GM12873 (cell line): Measurements from ENCODE around the gene SSBP3.

Experiments used
- CTCF ChIP-seq: IDR thresholded peaks from 2 replicates; pipeline ENCODE4 v1.5.1; 2012; ENCODE audit warnings: low read depth, mild to moderate bottlenecking, moderate library complexity, low read length, control low read depth; ENCODE audit not compliant: insufficient read depth; ENCODE audit errors: missing control alignments

Gene SSBP3

GRCh38 chr1:54245501-54245900 lies 160.7 kb downstream of the SSBP3 start:
- no peak for TF ChIP-seq CTCF

DNA sequence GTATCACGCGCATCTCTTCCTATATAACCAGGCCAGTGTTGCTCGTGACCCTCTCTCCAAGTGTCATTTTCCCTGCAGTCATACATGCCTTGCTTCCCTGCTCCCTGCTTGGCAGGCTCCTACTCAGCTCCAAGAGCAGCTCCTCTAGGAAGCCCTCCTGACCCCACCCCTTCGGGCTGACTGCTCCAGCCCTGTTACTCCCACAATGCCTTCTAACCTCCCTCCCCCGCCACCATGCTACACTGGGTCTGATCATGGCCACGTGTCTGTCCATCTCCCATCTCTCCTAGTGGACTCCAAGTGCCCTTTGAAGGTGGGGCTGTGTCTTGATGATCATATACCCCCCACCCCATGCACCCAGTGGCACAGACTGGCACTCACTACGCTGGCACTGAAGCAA lies 161.5 kb downstream of the SSBP3 start:
- no peak for TF ChIP-seq CTCF

- no peak for TF ChIP-seq CTCF
These were observed 163.2 kb downstream of the SSBP3 start for GRCh38 chr1:54243022-54243421.

DNA sequence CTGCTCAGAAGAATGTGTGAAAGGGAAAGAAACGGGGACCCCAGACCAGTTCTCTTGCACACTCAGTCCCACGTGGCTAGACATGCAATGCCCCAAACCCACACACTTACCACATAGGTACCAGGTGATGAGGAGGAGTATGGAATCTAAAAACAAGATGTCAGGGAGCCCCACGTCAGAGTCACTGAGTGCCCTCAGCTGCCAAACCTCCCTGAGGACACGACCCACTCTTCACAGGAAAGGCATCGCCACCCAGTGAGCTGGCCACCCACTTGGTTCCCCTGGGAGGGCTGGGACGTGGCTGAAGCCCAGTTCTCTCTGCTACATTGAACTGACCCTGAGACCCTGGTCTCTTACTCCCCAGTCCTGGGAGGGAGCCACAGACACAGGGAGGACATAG lies 164.8 kb downstream of the SSBP3 start:
- TF ChIP-seq CTCF: no peak

GRCh38 chr1:54240741-54241335 lies 165.4 kb downstream of the SSBP3 start:
- TF ChIP-seq CTCF: no peak

- no peak for TF ChIP-seq CTCF
These were observed 166.6 kb downstream of the SSBP3 start for GRCh38 chr1:54239631-54240031.

- TF ChIP-seq CTCF: no peak
These were observed 167.2 kb downstream of the SSBP3 start for GRCh38 chr1:54239035-54239383.

GRCh38 chr1:54238353-54239034 lies 167.7 kb downstream of the SSBP3 start:
- no peak for TF ChIP-seq CTCF
